ENCODE results near the gene KLK7.
"Not testable (repeated sequence)": the region's sequence is repeated elsewhere in the genome, so short reads cannot be mapped to it uniquely, and the experiment has no call there.

The KLK7 gene

GRCh38 chr19:51012661-51013190 is 29.0 kb upstream of the KLK7 start:
- DNase-seq (ENCODE audit: low read depth in 2 of 2), result no peak

- DNase-seq (ENCODE audit: low read depth in 2 of 2), result no peak
These were observed 26.5 kb upstream of the KLK7 start for GRCh38 chr19:51010066-51010795.

GRCh38 chr19:51009061-51009891 is 25.6 kb upstream of the KLK7 start:
- DNase-seq (ENCODE audit: low read depth in 2 of 2), result no peak

GRCh38 chr19:51007488-51007887 is 23.8 kb upstream of the KLK7 start:
- DNase-seq (ENCODE audit: low read depth in 2 of 2), result no peak

- no peak for DNase-seq (ENCODE audit: low read depth in 2 of 2)
These were observed 22.7 kb upstream of the KLK7 start for GRCh38 chr19:51006406-51006805.

- DNase-seq (ENCODE audit: low read depth in 2 of 2), result no peak
These were observed 21.5 kb upstream of the KLK7 start for GRCh38 chr19:51005248-51005647.

- DNase-seq (ENCODE audit: low read depth in 2 of 2), result no peak
These were observed 19.6 kb upstream of the KLK7 start for GRCh38 chr19:51003316-51003715.

- DNase-seq (ENCODE audit: low read depth in 2 of 2), result no peak
These were observed 19.0 kb upstream of the KLK7 start for GRCh38 chr19:51002542-51003311.

GRCh38 chr19:51002089-51002532 is 18.4 kb upstream of the KLK7 start:
- no peak for DNase-seq (ENCODE audit: low read depth in 2 of 2)

GRCh38 chr19:51001515-51001914 is 17.8 kb upstream of the KLK7 start, which contains the start of gene KLK8:
KLK8 (minus strand) TSS chr19:51001604; CDS start chr19:51001167, 437 bp downstream.
- DNase-seq (ENCODE audit: low read depth in 2 of 2), result no peak

GRCh38 chr19:51000981-51001380 is 17.3 kb upstream of the KLK7 start:
- no peak for DNase-seq (ENCODE audit: low read depth in 2 of 2)

- no peak for DNase-seq (ENCODE audit: low read depth in 2 of 2)
These were observed 16.7 kb upstream of the KLK7 start for GRCh38 chr19:51000426-51000825.

GRCh38 chr19:50998686-50999085 is 15.0 kb upstream of the KLK7 start:
- no peak for DNase-seq (ENCODE audit: low read depth in 2 of 2)

GRCh38 chr19:50998061-50998460 is 14.3 kb upstream of the KLK7 start:
- DNase-seq (ENCODE audit: low read depth in 2 of 2), result no peak

GRCh38 chr19:50994129-50994528 is 10.4 kb upstream of the KLK7 start:
- no peak for DNase-seq (ENCODE audit: low read depth in 2 of 2)

GRCh38 chr19:50992666-50993035 is 8.9 kb upstream of the KLK7 start:
- DNase-seq (ENCODE audit: low read depth in 2 of 2), result no peak

GRCh38 chr19:50984416-50984815 is 699 bp upstream of the KLK7 start:
- not testable (repeated sequence) for DNase-seq (ENCODE audit: low read depth in 2 of 2)

GRCh38 chr19:50982186-50982585 is 1.5 kb downstream of the KLK7 start:
- DNase-seq (ENCODE audit: low read depth in 2 of 2), result no peak

GRCh38 chr19:50981587-50982146 is 2.0 kb downstream of the KLK7 start:
- DNase-seq (ENCODE audit: low read depth in 2 of 2), result no peak

- no peak for DNase-seq (ENCODE audit: low read depth in 2 of 2)
These were observed 3.5 kb downstream of the KLK7 start for GRCh38 chr19:50980208-50980607.

GRCh38 chr19:50979758-50980157 is 4.0 kb downstream of the KLK7 start:
- DNase-seq (ENCODE audit: low read depth in 2 of 2), result no peak

Data from stimulated activated CD8-positive, alpha-beta memory T cell treated with anti-CD3 and anti-CD28 coated beads, Interleukin-2, amount 100 ng/mL, for 1 hour (primary cell).